D341Med (cell line): ENCODE data around the gene GINS2.

Experiments
- DNase-seq: peaks from one replicate; pipeline ENCODE4 v3.0.0; 2012; ENCODE audit warnings: low spot score

Gene GINS2

DNA sequence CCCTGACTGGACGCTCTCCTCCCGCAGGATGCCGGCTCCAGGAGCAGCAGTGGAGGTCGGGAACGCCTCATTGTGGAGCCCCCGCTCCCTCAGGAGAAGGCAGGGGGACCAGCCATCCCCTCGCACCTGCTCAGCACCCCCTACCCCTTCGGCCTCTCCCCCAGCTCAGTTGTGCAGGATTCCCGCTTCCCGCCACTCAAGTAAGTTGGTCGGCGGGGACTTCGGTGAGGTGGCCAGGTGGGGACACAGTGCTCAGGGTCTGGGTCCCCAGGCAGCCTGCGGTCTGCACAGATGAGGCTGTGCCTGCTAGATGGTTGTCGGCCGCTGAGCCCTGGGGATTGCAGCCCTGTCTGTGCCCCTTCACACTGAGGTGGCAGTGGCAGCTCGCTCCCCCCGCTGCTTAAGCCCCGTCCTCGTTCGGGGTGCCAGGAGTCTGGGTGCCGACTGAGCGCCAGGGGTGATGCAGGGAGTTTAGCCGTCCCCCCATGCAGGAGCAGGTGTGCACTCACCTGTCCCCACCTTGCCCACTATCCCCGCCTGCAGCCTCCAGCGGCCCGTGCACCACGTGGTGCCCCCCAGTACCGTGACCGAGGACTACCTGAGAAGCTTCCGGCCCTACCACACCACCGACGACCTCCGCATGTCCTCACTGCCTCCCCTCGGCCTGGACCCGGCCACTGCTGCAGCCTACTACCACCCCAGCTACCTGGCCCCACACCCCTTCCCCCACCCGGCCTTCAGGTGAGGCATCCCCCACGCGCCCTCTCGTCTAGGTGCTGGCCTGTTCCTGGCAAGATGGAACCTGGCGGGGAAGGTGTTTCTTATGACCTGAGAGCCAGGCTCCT is 34.3 kb downstream of the GINS2 start:
- no peak for DNase-seq

DNA sequence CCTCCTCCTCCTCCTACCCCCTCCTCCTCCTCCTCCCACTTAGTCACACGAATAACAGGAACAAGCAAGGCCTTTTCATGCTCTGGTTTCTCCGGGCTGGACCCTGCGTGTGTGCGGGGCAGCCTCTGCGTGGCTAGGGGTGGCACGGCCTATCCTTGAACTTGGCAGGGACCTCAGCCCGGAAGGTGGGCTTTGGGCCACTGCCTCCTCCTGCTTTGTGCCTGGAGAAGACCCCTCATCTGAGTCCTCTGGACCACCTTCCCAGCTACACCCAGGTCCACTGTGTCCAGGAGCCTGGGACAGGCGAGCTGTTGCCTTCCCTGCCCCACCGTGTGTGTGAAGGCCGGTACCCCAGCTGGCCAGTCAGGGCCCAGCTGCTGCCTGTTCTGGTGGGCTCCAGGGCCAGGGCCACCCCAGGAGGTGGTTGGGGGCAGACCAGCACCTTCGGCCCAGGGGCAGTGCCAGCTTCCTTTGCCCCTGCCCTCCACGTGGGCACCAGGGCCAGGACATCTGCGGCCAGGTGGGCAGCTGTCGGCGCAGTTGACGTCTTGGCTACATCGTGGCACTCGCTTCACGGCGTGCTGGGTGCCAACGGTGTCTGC is 35.4 kb downstream of the GINS2 start:
- no peak for DNase-seq

DNA sequence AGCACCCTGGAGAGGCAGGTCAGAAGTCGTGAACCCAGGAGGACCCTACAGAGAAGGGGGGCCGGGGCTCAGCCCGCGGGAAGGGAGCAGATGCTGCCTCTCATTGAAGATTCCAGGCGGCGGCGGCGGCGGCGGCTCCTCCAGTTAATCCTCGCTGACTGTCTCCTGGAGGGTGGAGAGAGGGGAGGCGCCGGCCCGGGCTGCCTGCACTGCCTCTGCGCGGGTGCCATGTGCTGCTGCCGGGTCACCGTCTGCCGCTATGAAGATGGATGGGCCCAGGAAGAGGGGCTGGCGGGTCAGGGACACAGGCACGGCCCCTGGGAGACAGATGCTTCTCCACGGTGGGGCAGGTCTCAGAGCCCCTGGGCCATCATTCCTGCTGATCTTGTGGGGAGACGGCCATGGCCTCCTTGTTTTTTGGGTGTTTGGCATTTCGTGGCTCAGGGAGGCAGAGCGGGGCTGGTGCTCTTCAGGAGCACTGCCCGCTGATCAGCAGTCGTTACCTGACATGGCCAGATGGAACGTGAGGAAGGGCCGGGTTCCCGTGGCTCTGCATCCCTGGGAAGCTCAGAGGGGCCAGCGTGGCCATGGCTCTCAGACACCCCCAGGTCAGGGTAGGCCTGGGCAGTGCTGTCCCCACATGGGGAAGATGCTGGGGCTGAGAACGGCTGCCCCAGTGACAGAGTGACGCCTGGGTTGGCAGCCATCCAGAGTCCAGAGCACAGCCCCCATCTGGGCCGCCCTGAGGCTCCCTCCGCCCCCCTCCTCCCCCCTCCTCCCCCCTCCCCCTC is 36.1 kb downstream of the GINS2 start:
- DNase-seq, result peak; percentile 79

DNA sequence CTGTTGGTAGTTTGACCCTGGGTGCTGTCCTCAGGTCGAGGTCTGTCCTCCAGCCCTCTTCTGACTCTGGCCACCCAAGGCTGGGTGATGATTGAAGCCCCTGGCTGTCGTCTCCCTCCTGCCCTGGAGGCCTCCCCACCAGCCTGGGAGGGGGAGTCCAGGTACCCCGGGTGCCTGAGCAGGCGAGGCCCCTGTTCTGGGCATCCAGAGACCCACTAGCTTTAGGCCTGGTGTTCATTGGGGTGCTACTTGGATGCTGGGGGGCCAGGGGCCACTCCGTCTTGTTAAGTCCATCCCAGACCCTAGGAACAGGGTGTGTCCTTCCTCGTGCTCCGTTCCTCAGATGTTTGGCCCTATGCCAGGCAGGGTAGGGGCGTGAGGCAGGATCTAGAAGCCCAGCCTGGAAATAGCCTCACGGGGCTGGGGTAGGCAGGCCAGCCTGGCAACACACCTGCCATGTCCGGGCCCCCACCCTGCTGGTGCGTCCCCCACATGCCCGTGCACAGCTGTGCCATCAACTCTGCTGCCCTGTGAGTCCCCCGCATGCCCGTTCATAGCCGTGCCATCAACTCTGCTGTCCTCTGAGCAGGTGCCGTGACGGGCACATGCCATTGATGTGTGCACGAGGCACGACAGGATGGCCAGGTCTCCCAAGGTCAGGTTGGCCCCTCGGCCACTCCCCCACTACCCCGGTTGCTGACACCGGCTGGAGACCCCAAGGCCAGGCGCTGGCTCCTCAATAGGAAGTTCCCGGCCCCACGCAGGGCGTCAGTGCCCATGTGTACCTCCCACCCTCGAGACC is 36.9 kb downstream of the GINS2 start:
- no peak for DNase-seq

DNA sequence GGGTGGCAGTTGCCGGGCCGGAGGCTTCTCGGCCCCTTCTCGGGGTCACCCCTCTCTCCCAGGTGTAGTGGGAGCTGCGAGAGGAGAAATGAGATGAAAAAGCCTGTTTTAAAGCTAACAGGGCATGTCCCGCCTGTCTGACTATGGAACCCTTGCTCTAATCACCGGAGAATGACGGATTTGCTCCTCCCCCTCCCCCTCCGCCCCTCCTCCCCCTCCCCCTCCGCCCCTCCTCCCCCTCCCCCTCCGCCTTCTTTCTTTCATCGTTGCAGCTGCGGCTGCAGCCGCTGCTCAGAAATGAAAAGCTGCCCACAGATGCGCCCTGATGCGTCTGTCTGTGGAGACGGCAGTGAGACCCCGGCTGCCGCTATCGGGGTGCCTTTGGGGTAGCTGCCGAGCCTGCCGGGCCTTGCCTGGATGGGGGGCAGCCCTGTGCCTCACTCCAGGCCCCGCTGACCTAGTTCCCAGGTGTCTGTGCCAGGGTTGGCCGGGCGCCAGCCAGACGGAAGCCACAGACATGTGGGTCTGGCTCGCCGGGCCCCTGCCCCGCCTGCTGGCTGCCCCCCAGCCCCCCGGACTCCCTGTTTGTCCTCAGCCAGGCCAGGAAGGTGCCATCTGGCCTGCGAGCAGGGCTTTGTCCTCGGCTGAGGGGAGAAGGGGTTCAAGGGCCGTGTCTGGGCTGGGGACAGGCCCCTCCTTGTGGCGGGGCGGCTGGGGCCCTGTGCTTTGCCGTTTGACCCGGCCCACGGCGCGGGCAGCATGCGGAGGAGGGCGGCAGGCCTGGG is 37.7 kb downstream of the GINS2 start:
- DNase-seq, result no peak

DNA sequence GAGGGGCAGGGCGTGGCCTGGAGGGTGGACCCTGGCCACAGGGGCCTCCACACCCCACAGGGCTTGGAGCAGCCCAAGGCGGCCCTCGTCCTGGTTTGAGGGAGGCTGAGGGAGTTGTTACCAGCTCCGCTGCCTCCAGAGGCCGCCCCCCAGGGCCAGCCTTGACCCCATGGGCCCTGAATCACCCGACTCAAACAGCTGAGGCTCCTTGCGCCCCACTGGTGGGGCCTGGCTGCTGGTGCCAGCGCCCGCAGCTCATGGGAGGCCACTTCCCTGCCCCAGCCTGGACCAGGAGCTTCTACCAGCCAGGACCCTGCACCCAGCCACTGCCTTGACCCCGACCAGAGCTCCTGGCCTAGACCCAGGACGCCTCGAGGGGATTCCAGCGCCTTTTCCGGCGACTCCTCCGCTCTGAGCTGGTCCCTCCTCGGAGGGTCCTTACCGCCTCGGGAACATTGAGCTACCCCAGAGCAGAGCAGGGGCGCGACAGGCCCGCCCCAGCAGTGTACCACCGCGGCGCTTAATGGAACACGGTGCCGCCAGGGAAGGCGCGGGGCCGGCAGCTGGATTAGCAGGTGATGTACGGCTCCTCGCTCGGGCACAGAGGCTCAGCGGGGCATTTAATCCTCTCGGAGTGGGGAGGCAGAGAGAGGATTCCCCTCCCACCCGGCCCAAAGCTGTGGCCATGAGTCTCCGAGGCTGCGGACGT is 38.5 kb downstream of the GINS2 start:
- DNase-seq, result peak; percentile 76

DNA sequence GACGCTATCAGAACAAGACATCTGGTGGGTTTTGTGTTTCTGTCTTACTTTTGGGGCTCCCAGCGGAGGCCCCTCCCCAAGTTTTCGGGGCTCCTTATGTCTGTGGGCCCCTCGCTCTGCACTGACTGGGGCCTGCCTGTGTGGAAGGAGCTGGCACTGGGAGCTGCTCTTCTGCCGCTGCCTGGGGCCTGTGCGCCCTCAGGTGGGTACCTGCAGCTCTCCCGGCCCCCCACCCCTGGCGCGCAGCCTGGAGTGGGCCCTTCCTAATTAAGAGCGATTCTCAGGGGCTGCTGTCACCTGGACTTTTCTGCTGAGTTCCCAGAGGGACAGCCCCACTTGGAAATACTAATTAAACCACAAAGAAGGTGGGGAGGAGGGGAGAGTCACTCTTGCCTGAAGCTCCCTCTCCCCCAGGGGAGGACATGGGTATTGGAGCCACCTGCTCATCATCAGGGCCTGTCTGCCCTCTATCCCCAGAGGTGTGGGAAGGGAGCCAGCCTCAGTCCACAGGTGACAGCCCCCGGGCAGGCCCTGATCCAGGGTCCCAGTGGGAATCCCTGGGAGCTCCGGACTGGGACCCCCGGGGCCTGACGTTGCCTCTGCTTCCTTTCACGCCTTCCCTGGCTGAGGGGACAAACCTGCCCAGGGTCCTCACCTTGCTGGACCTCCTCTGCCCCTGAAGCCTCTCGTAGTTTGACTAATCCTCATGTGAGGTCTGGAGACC is 39.2 kb downstream of the GINS2 start:
- DNase-seq, result peak; percentile 65

DNA sequence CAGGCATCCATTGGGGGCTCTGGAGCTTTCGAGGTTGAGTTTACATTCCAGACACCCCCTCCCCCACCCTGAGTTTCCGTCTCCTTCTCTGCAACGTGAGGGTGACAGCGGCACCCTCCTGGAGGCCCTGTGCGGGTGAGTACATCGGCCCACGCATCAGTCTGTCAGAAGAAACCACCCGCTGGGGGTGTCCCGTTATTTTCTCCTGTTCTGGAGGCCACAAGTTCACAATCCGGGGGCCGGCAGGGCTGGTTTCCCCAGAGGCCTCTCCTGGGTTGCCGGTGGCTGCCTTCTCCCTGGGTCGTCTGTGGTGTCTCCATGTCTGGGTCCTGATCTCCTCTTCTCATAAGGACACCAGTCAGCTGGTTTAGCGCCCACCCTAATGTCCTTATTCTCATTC is 39.9 kb downstream of the GINS2 start:
- no peak for DNase-seq

DNA sequence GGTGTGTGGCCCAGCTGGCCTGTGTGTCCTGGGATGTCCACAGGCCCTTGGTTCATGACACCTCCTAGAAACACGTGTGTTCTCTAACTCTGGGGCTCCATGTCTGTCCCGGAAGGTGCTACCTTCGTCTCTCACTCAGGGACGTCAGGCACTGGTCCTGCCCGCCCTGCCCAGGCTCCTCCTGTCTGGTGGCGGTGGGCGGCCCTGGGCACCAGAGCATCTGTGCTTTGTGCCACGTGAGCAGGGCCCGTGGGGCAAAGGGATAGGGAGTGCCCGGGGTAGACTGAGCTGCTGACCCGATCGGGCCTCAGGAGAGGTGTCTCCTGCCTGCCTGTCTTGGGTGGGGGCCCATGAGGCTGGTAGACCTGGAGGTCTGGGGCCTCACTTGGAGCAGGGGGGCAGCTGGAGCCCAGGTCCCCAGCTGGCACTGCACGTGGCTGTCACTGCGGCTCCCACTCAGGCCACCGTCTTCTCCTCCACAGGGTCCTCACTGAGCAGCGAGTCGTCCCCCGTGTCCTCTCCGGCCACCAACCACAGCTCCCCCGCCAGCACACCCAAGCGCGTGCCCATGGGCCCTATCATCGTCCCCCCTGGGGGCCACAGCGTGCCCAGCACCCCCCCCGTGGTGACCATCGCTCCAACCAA is 40.6 kb downstream of the GINS2 start:
- no peak for DNase-seq

DNA sequence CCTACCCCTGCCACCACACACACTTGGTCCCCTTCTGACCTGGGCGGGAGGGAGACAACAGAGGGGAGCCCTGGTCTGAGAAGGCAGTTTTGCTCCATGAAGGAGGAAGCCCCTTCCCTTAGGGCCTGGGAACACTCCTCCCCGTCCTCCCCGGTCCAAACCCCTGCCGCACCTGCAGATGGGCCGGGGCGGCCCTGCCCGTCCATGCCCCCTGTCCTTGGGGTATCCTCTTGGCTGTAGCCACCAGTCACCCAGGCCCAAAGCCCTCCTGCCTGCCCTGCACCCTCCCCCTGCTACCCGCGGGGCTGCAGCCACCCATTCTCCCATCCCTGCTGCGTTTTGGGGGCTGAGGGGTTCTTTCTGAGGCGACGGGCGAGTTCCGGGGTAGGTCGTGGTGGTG is 41.8 kb downstream of the GINS2 start:
- no peak for DNase-seq

DNA sequence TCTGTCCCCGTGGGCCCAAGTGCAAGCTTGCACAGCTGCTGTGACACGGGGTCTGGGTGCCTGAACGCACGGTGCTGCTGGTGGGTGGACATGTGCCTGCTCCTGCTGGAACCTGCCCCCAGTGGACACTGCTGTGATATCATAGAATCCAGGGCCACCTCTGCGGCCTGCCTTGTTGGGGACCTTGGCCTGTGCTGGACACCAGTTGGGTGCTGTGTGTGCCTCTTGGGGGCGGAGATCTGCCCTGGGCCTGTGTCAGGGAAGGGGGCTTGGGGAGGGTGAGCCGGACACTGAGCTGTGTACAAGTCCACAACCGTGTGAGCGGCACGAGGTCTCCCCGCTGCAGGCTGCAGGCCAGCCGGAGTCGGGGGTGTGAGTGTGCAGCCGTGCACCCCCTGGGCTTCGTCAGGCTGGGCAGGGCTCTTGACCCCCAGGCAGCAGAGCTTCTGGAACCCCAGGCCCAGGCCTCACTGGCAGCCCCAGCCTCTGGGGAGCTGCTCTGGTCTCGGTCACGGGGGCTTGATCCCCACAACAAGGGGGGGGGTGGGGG is 42.3 kb downstream of the GINS2 start:
- DNase-seq, result no peak

DNA sequence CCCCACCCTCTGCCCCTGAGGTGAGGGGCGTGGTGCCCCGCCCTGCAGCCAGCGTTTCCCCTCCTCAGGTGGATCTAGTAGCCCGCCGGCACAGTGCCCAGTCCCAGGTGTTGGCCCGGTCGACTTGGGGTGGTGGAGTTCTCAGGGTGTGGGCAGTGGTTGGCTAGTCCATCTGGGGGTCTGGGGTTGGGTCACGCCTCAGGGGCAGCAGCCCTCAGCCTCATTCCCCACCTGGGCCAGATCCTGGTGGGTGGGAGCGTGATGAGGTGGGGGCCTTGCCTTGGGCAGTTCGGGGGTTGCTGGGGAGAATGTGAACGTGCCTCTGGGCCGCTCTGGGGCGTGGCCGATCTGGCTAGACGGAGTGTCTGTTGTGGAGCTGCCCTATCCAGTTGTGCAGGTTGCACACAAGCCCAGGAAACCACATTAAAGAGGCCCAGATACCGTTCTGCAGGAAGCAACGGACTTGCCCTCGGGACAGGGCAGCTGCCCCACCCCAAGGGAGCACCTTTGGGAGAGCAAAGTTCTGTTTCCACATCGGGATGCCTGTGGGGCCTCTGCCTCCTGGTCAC is 43.6 kb downstream of the GINS2 start:
- no peak for DNase-seq

DNA sequence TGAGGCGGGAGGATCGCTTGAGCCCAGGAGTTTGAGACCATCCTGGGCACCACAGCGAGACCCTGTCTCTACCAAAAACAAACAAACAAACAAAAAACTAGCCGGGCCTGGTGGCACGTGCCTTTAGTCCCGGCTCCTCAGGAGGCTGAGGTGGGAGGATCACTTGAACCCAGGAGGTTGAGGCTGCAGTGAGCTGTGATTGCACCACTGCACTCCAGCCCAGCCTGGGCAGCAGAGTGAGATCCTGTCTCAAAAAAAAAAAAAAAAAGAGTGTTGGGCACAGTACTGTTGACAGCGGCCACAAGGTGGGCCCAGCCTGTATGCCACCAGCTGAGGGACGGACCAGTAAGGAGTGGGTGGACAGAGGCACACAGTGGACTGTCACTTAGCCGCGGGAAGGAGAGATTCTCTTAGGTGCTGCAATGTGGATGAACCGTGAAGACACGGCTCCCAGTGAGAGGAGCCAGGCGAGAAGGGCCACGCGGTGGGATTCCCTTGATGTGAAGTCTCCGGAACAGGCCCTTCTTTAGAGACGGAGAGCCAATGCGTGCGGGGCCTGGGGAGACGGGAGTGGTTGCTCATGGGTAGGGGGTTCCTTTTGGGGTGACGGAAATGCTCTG is 44.6 kb downstream of the GINS2 start:
- DNase-seq, result no peak

DNA sequence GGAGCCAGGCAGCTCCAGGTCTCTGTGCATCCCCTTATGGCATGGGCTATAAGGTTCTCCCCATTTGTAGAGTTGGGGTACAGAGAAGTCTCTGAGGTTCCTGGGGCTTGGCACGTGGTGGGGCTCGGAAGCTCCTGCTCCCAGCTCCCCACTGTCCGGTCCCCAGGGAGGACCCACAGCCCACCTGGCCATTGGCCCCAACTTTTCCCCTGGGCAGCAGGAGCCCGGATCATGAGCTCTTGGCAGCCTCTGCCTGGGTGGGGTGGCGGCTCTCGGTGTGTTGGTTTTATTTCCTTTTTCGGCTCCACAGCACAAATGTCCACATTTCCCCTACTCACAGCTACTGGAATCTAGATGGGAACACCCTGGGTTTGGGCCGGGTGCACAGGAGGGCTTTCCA is 45.1 kb downstream of the GINS2 start:
- DNase-seq, result no peak

DNA sequence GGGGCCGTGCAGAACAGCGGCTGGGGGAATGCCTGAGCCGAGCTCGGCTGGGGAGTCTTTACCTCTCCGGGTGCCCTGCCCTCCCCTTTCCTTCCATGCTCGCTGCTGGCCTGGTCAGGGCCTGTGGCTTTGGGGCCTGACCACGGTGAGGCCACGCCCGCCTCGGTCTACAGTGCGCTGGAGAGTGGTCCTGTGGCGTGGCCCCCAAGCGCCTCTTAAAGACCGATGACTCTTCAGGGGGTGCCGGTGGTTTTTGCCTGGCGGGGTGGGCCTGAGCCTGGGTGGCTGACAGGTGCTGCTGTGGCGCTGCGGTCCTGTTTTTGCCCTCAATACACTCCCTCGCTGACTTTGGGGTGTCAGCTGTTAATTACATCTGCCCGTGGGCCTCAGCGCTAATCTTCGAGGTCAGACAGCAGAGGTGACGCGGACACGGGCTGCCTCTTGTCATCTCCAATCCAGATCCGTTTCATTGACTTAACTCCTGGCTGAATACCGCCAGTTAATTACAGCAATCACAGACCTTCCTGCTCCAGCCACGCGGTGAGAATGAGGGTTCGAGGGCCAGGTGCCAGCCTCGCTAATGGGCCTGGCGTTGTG is 45.9 kb downstream of the GINS2 start:
- no peak for DNase-seq

DNA sequence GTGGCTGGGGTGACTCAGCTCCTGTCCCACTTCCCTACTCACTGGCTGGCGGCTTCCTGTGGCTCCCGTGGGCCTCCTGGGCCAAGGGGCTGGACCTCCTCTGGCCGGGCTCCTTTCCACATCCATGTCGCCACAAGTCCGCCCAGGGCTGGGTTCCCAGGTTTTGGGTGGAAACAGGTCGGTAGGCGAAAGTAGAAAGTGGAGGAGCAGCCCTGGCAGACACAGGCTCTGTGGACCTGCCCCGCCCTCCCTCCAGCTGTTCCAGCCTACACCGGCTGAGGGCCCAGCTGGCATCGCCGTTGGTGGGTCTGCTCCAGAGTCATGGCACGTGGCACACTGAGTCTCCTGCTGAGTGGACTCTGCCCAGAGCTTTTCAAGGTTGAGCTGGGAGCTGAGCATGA is 47.0 kb downstream of the GINS2 start:
- no peak for DNase-seq

DNA sequence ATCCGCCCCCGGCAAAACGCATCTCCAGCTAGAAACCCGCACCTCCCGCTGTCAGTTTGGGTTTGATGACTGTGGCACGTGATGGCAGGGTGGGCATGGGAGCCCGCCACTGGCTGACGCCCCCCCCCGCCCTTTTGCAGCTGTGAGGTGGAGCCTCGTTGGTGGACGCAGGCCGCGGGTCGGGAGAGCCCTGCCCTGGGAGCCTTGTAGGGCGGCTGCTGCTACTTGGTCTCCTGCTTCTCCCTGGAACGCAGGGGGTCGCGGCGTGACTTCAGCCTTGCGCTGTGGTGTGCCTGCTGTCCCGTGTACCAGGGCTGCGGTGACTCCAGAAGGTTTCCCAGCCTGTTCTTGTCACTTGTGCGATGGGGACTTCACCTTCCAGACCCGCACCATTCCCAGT is 47.4 kb downstream of the GINS2 start:
- no peak for DNase-seq

DNA sequence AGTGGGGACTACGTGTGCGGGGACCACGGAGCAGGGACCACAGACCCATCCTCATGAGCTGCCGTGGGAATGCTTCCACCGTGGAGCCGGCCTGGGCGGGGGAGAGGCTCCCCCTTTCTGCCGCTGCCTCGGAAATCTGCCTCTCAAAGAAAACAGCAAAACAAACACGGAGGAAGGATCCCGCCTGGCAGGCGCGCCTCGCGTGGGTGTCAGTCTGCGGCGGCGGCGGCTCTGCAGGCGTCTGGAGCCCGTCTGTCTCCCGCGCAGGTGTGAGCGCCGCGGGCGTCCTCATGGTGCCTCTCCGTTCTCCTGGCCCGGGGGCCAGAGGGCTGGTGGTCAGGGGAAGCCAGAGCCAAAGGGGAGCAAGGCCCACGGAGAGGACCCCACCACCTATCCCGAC is 48.2 kb downstream of the GINS2 start:
- no peak for DNase-seq
